ENCODE data around the gene MLLT10.
"Not testable (repeated sequence)": the region's sequence is repeated elsewhere in the genome, so short reads cannot be mapped to it uniquely, and the experiment has no call there.

MLLT10 gene

GRCh38 chr10:21588159-21588558 is 54.1 kb downstream of the MLLT10 start:
- not testable (repeated sequence) for DNase-seq

- DNase-seq = no peak
Measured at GRCh38 chr10:21593986-21594385, 60.0 kb downstream of the MLLT10 start.

GRCh38 chr10:21599582-21599981 is 65.5 kb downstream of the MLLT10 start:
- DNase-seq = no peak

DNA sequence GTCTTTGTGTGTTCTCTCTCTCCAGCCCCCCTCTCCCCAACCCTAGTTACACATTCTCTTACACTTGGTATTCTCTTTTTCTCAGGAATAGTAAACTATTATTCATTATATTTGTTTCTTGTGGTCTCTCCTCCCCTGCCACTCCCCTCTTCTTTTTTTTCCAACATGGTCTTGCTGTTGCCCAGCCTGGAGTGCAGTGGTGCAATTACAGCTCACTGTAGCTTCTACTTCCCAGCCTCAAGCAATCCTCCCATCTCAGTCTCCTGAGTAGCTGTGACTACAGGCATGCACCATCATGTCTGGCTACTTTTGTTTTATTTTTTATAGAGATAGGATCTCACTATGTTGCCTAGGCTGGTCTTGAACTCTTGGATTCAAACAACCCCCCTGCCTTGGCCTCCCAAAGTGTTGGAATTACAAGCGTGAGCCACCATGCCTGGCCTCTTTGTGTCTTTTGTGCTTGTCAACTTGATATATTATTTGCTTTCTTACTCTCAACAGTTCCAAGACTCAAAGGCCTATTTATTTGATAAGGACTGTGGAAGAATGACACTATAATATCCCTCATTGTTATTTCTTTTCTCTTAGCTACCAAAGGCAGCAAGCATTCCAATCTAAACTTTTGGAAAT is 66.9 kb downstream of the MLLT10 start:
- no peak for DNase-seq

DNA sequence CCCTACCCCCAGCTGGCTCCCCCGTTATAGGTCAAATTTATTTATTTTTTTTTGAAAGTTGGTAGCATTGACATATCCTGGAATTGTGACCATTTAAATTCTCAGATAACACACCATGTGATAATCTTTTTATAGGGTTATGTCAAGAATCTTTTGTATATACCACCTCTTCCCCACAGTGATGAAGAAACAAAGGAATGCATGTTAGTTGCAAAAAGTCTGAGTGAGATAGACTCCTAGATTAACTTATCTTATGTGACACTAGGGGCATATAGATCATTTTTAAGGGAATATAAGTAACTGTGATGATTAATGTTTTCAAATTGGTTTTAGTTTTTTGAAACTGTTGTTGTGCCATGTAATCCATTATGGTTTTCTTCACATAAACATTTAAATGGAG is 68.3 kb downstream of the MLLT10 start:
- no peak for DNase-seq

GRCh38 chr10:21603721-21604120 is 69.7 kb downstream of the MLLT10 start:
- DNase-seq = no peak

GRCh38 chr10:21604651-21605050 is 70.6 kb downstream of the MLLT10 start:
- no peak for DNase-seq

DNA sequence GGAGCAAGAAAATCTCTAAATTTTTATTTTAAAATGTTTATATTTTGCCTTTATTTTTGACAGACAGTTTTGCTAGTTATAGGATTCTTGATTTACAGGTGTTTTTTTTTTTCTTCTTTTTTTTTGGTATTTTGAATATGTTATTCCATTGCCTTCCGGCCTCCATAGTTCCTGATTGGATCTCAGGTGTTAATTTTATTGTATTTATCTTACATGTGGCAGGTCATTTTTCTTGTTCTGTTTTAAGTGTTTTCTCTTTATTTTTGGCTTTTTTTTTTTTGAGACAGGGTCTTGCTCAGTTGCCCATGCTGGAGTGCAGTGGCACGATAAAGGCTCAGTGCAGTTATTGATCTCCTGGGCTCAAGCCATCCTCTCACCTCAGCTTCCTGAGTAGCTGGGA is 73.9 kb downstream of the MLLT10 start:
- DNase-seq = no peak

DNA sequence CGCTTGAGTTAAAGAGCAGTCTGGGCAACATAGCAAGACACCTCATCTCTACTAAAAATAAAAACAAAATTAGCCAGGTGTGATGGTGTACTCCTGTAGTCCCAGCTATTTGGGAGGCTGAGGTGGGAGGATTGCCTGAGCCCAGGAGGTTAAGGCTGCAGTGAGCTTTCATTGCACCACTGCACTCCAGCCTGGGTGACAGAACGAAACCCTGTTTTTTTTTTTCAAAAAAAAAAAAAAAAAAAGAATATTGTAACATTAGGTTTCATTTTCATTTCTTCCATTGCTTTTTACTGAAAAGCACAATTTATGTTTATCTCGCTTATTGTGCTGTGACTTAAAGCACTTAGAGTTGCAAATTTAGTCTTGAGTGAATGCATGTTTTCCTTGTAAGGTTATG is 80.0 kb downstream of the MLLT10 start:
- no peak for DNase-seq

GRCh38 chr10:21617267-21617666 is 83.2 kb downstream of the MLLT10 start:
- DNase-seq = no peak

- DNase-seq = no peak
Measured at GRCh38 chr10:21623291-21623690, 89.3 kb downstream of the MLLT10 start.

DNA sequence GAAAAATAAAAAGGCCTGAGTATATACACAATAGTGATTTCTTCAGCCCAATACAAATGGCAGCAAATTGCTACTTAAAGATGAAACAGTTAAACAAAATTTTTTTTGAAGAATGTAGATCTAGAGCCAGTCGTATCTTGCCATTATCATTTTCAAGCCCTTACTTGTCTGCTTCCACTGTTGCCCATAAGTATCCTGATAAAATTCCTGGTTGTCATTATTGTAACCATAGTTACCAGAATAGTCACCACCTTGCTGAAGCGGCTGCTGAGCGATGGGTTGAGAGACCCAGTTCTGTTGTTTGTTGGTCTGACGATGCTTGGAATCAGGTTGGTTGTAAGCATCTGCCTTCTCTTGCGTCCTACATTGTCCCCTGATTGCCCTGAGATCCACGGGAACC is 90.4 kb downstream of the MLLT10 start:
- DNase-seq = not testable (repeated sequence)

DNA sequence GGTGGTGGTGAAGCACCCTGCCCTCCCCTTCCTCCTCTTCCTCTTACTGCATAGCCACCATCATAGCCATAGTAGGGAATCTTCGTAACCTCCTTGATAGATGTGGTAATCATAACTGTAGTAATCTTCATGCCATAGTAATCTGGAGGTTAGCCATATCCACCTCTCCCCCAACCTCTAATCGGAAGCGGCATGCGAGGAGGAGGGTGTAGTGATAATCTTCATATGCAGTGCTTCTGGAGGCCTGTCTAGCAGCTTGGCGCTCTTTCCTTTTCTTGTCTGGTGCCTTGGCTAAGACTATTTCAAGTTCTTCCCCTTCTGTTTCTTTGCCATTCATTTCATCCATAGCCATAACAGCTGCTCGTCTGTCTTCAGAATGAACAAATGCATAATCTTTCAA is 90.9 kb downstream of the MLLT10 start:
- no peak for DNase-seq

GRCh38 chr10:21625623-21626229 is 91.7 kb downstream of the MLLT10 start:
- no peak for DNase-seq

GRCh38 chr10:21626457-21627161 is 92.6 kb downstream of the MLLT10 start:
- no peak for DNase-seq

GRCh38 chr10:21627331-21627730 is 93.3 kb downstream of the MLLT10 start:
- DNase-seq = no peak

DNA sequence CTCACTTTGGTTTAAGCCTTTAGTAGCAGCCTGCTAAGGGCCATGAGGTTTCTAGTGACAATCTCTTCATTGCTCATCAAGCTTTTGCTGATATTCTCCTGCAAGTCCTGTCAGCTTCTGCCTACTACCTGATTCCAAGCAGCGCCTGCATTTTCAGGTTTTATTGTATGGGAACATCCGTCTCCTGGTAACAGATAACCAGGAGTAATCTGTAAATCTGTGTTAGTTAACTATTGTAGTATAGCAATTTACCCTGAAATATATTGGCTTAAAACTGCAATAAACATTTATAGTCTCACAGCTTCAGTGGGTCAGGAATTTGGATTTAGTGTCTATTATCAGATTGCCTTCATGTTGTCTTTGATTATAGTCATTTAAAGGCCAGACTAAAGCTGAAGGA is 94.0 kb downstream of the MLLT10 start:
- no peak for DNase-seq

DNA sequence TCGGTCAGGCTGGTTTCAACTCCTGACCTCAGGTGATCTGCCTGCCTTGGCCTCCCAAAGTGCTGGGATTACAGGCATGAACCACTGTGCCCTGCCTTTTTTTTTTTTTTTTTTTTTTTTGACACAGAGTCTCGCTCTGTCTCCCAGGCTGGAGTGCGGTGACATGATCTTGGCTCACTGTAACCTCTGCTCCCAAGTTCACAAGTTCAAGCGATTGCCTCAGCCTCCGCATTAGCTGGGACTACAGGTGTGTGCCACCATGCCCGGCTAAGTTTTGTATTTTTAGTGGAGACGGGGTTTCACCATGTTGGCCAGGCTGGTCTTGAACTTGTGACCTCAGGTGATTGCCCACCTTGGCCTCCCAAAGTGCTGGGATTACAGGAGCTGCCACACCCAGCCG is 94.6 kb downstream of the MLLT10 start:
- not testable (repeated sequence) for DNase-seq

- DNase-seq = no peak
Measured at GRCh38 chr10:21634599-21635365, 100.8 kb downstream of the MLLT10 start.

DNA sequence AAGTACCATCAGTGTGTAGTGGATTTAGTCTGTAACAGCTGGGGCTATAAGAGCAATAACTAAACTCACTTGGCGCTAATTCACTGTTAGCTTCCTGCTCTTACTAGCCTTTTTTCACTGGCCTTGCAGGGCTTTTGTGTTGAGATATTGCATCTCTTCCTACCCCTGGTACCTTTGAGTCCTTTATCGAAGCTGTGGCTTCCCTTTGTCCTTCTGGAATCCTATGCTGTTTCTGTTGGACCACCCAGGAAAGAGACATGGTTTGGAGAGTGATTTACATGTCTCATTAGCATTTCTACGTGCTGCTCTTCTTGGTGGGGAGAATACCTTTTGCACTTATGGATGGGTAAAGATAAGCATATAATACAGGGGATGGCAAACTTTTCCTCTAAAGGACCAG is 103.8 kb downstream of the MLLT10 start:
- DNase-seq = no peak

DNA sequence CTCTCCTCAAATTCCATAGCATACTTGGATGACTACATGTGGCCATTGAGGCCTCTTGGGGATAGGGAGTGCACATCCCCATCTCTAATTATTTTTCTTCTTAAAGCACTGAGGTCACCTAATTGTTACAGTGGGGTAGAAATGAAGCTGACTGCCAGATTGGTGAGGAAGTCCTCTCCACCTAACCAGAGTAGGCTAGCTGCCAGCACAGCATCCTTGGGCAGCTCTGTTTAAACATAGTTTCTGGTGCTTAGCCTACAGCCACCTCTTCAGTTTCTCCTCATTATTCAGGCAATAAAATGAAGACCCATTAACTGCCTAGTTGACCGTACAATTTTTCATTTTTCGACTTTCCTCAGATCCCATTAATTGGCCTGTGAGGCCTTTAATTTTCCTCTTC is 104.6 kb downstream of the MLLT10 start:
- no peak for DNase-seq

DNA sequence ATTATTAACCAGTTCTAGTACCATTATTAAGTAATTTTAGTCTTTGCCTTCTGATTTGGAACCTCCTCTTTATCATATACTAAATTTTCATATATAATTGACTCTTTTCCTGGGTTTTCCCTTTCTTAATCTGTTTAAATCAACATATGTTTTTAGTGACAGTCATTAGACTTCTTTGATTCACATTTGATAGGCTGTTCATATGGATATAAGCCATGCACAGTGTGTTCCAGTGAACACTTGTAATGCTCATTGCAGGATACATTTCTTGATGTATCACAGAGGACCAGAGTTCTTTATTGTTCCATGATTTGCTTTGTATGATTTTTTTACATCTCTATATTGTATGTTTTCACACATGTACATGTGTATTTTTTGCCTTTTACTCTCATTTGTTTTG is 114.0 kb downstream of the MLLT10 start:
- DNase-seq = no peak

GRCh38 chr10:21649454-21649872 is 115.4 kb downstream of the MLLT10 start:
- DNase-seq = no peak

- DNase-seq = no peak
Measured at GRCh38 chr10:21650353-21650752, 116.3 kb downstream of the MLLT10 start.
